SK-N-SH (cell line): ENCODE data around the gene TEX22. TPM values are rescaled to one million over a fixed set of nuclear protein-coding genes. Genes with fewer than 3 reads are reported as not detected.

Experiments
- CTCF ChIA-PET: fragments of 300-600, 350-600 bp; formaldehyde crosslinking; extraction: SDS; loops from one replicate; lab custom pipeline; 2021; lab: Yijun Ruan, JAX
- POLR2A ChIA-PET: fragments of 350-600 bp; sonication (Branson Sonifier 250); formaldehyde crosslinking; extraction: SDS; loops from one replicate; lab custom pipeline; 2020; ENCODE audit warnings: antibody characterized with exemption, inconsistent platforms; lab: Yijun Ruan, JAX
- DNase-seq: peaks from one replicate; pipeline ENCODE4 v3.0.0; 2012
- H2AFZ ChIP-seq: fragments of 200-600 bp; sonication (generic); 2 replicates; pipeline ENCODE4 v1.8.1; 2016; ENCODE audit warnings: antibody characterized with exemption, mild to moderate bottlenecking, low read depth
- H3F3A ChIP-seq: fragments of 200-600 bp; sonication (generic); replicated peaks from 2 replicates; pipeline ENCODE3; 2016; ENCODE audit warnings: antibody characterized with exemption, mild to moderate bottlenecking; ENCODE audit not compliant: insufficient read depth
- H3K27ac ChIP-seq, 2 experiments: fragments of 200-500 bp in 1 of 2; fragments of 200-600 bp in 1 of 2; sonication (Bioruptor generic) in 1 of 2; sonication (generic), shearing (Covaris generic) in 1 of 2; 2 replicates each; pipeline versions ENCODE4 v1.5.1 to v1.6.1; 2014 to 2016; ENCODE audit warnings: low read depth in 2 of 2, inconsistent platforms in 1 of 2, low read length in 1 of 2, mild to moderate bottlenecking in 1 of 2, mixed read lengths in 1 of 2
- H3K27me3 ChIP-seq: fragments of 200-600 bp; sonication (generic), shearing (Covaris generic); 2 replicates; pipeline ENCODE4 v1.6.1; 2016; ENCODE audit warnings: mixed run types; ENCODE audit not compliant: insufficient read depth
- H3K36me3 ChIP-seq, 2 experiments: fragments of 200-500 bp in 1 of 2; fragments of 200-600 bp in 1 of 2; sonication (Bioruptor generic) in 1 of 2; sonication (generic) in 1 of 2; replicated peaks in 1 of 2; 2 replicates each; pipeline versions ENCODE3 to v1.5.1; 2014 to 2016; ENCODE audit warnings: low read length in 1 of 2, mild to moderate bottlenecking in 1 of 2; ENCODE audit not compliant: insufficient read depth in 2 of 2, control insufficient read depth in 1 of 2
- H3K4me1 ChIP-seq, 2 experiments: fragments of 200-500 bp in 1 of 2; fragments of 200-600 bp in 1 of 2; sonication (Bioruptor generic) in 1 of 2; sonication (generic), shearing (Covaris generic) in 1 of 2; 2 replicates each; pipeline versions ENCODE4 v1.5.1 to v1.6.1; 2014 to 2016; ENCODE audit warnings: low read depth in 1 of 2, low read length in 1 of 2, mixed run types in 1 of 2; ENCODE audit not compliant: insufficient read depth in 2 of 2, control insufficient read depth in 1 of 2
- H3K4me2 ChIP-seq: fragments of 200-600 bp; sonication (generic), shearing (Covaris generic); 2 replicates; pipeline ENCODE4 v1.6.1; 2017; ENCODE audit warnings: mixed run types
- H3K4me3 ChIP-seq, 2 experiments: fragments of 200-500 bp in 1 of 2; fragments of 200-600 bp in 1 of 2; sonication (Bioruptor generic) in 1 of 2; sonication (generic), shearing (Covaris generic) in 1 of 2; 2 replicates each; pipeline versions ENCODE4 v1.5.1 to v1.8.1; 2014 to 2016; ENCODE audit warnings: low read depth in 2 of 2, inconsistent platforms in 1 of 2, low read length in 1 of 2, mild to moderate bottlenecking in 1 of 2, mixed read lengths in 1 of 2, moderate library complexity in 1 of 2
- H3K79me2 ChIP-seq: fragments of 200-600 bp; sonication (generic); 2 replicates; pipeline ENCODE4 v1.8.1; 2017; ENCODE audit warnings: mild to moderate bottlenecking; ENCODE audit not compliant: insufficient read depth
- H3K9ac ChIP-seq: fragments of 200-600 bp; sonication (generic); 2 replicates; pipeline ENCODE4 v1.6.1; 2017; ENCODE audit warnings: mixed run types
- H3K9me2 ChIP-seq: fragments of 200-600 bp; sonication (generic); 2 replicates; pipeline ENCODE4 v1.6.1; 2017; ENCODE audit warnings: mixed run types
- H3K9me3 ChIP-seq: fragments of 200-600 bp; sonication (generic); 2 replicates; pipeline ENCODE4 v1.6.1; 2017; ENCODE audit warnings: mixed run types, mild to moderate bottlenecking, moderate library complexity
- H4K20me1 ChIP-seq: fragments of 200-600 bp; sonication (generic); 2 replicates; pipeline ENCODE4 v1.6.1; 2017; ENCODE audit warnings: mild to moderate bottlenecking, mixed run types; ENCODE audit not compliant: insufficient read depth
- FOXJ3 ChIP-seq: sonication (generic); formaldehyde crosslinking; IDR thresholded peaks from 2 replicates; pipeline ENCODE4 v1.5.1; 2020; ENCODE audit warnings: mild to moderate bottlenecking, missing genetic modification reagents
- FOXM1 ChIP-seq: IDR thresholded peaks from 2 replicates; pipeline ENCODE4 v1.4.0; 2012; ENCODE audit warnings: low read depth, mild to moderate bottlenecking
- GATA2 ChIP-seq: sonication (generic); formaldehyde crosslinking; IDR thresholded peaks from 2 replicates; pipeline ENCODE4 v1.5.0; 2020; ENCODE audit warnings: mild to moderate bottlenecking, missing genetic modification reagents
- MAX ChIP-seq: IDR thresholded peaks from 2 replicates; pipeline ENCODE4 v1.4.0; 2012; ENCODE audit warnings: low read depth
- NFIC ChIP-seq: IDR thresholded peaks from 2 replicates; pipeline ENCODE4 v1.4.0; 2012; ENCODE audit warnings: borderline replicate concordance
- NRF1 ChIP-seq: IDR thresholded peaks from 2 replicates; pipeline ENCODE4 v1.6.1; 2012; ENCODE audit warnings: low read depth, mild to moderate bottlenecking, low read length
- PBX3 ChIP-seq: IDR thresholded peaks from 2 replicates; pipeline ENCODE4; 2012
- POLR2AphosphoS5 ChIP-seq: IDR thresholded peaks from 2 replicates; pipeline ENCODE4 v1.6.1; 2012; ENCODE audit warnings: low read depth, low read length
- TAF1 ChIP-seq: IDR thresholded peaks from 2 replicates; pipeline ENCODE4 v1.6.1; 2012; ENCODE audit warnings: low read depth, mild to moderate bottlenecking, low read length, moderate library complexity, borderline replicate concordance
- TCF12 ChIP-seq: IDR thresholded peaks from 2 replicates; pipeline ENCODE4 v1.4.0; 2012
- USF1 ChIP-seq: IDR thresholded peaks from 2 replicates; pipeline ENCODE4 v1.4.0; 2012; ENCODE audit warnings: low read depth, borderline replicate concordance
- YY1 ChIP-seq: IDR thresholded peaks from 2 replicates; pipeline ENCODE4 v1.4.0; 2012; ENCODE audit warnings: low read depth, mild to moderate bottlenecking
- WGBS: methylation state at CpG from one replicate; pipeline ENCODE4 v1.1.6; 2017; ENCODE audit warnings: low lambda C conversion rate; 5-methylcytosine and 5-hydroxymethylcytosine counted together
- polyA plus RNA-seq, 3 experiments: library from polyadenylated mRNA; depleted of rRNA; stranded (reverse); fragments of >200 nt; gene quantifications; 2 replicates each; pipeline ENCODE4 v1.2.3, GENCODE V29; 2012

TEX22 gene
- polyA plus RNA-seq, 1 of the 3 experiments (the other 2 are of a cell fraction): 0.26 TPM

GRCh38 chr14:105458571-105458970 lies 60.2 kb downstream of the TEX22 start:
- CTCF ChIA-PET: interaction anchor here (0.7 to 3.7 kb wide), 3 partner anchors 10 to 22 kb away, joined by 4 to 13 read pairs (median 5); no protein-coding TSS in a partner anchor
- Histone ChIP-seq H4K20me1 (no peaks in the 10 kb centered on the region), H3K4me3 (no peak overlapping the region), H3K9me3 (no peaks in the 10 kb centered on the region), H3K27me3 (no peaks in the 10 kb centered on the region), H3K27ac (no peak overlapping the region), H3K4me1 (no peaks in the 10 kb centered on the region), H3F3A (no peaks in the 10 kb centered on the region), H3K4me2 (no peak overlapping the region), H3K79me2 (no peaks in the 10 kb centered on the region; the same call in 1 of the 2 replicates), H3K36me3 (peaks cover 6 to 62% of the 10 kb centered on the region in 2 experiments), H3K9me2 (no peaks in the 10 kb centered on the region), H3K9ac (no peak overlapping the region), H2AFZ (no peak overlapping the region)
- DNase-seq: no peak
- TF ChIP-seq YY1 (no peak), TCF12 (no peak), PBX3 (no peak)
- POLR2A ChIA-PET: no interaction called here
- WGBS: 89% methylated on average over 10 of the region's 14 CpGs

GRCh38 chr14:105460116-105460515 lies 61.8 kb downstream of the TEX22 start:
- WGBS: 100% methylated on average over 7 of the region's 17 CpGs
- H3F3A ChIP-seq: no peaks in the 10 kb centered on the region
- H3K9me2 ChIP-seq: no peaks in the 10 kb centered on the region
- no peak overlapping the region for H3K4me2 ChIP-seq
- TF ChIP-seq NFIC: no peak
- TF ChIP-seq TAF1: no peak
- TF ChIP-seq PBX3: no peak
- no peak for TF ChIP-seq TCF12
- no peak for TF ChIP-seq FOXJ3
- TF ChIP-seq GATA2 (CRISPR knock-in tag): no peak
- no peak for TF ChIP-seq USF1
- no peak overlapping the region for H2AFZ ChIP-seq
- POLR2A ChIA-PET: no interaction called here
- no peak overlapping the region for H3K27ac ChIP-seq
- no peaks in the 10 kb centered on the region for H4K20me1 ChIP-seq
- H3K36me3 ChIP-seq: peaks cover 5 to 70% of the 10 kb centered on the region in 2 experiments
- H3K79me2 ChIP-seq: no peaks in the 10 kb centered on the region; the same call in 1 of the 2 replicates
- no peak overlapping the region for H3K4me3 ChIP-seq
- CTCF ChIA-PET: no interaction called here
- H3K27me3 ChIP-seq: no peaks in the 10 kb centered on the region
- no peaks in the 10 kb centered on the region for H3K9me3 ChIP-seq
- no peak overlapping the region for H3K9ac ChIP-seq
- H3K4me1 ChIP-seq: no peaks in the 10 kb centered on the region
- DNase-seq: no peak

GRCh38 chr14:105460616-105461015 lies 62.3 kb downstream of the TEX22 start:
- Histone ChIP-seq H3K9me3 (no peaks in the 10 kb centered on the region), H3K9ac (no peak overlapping the region), H3F3A (no peaks in the 10 kb centered on the region), H4K20me1 (no peaks in the 10 kb centered on the region), H3K27me3 (no peaks in the 10 kb centered on the region), H2AFZ (no peak overlapping the region), H3K4me1 (peaks cover 0 to 3% of the 10 kb centered on the region in 2 experiments; a peak in 1 of 4 replicates), H3K36me3 (peaks cover 4 to 70% of the 10 kb centered on the region in 2 experiments), H3K27ac (no peak overlapping the region), H3K4me2 (no peak overlapping the region), H3K79me2 (no peaks in the 10 kb centered on the region; the same call in 1 of the 2 replicates), H3K4me3 (no peak overlapping the region), H3K9me2 (no peaks in the 10 kb centered on the region)
- 94% methylated on average over 14 of the region's 17 CpGs for WGBS
- ChIA-PET POLR2A (no interaction called here), CTCF (interaction anchor here (1.0 kb wide), 1 partner anchor 12 kb away, joined by 3 read pairs; no protein-coding TSS in a partner anchor)
- TF ChIP-seq NRF1 (no peak), MAX (no peak), FOXM1 (no peak), FOXJ3 (no peak), NFIC (no peak), USF1 (no peak), POLR2AphosphoS5 (no peak)
- DNase-seq: no peak
